Stomach smooth muscle (tissue), 2 donors: Measurements from ENCODE around the gene BIK.

Experiments
- H3K27ac ChIP-seq: one replicate; pipeline ENCODE4 v1.7.0; 2013; ENCODE audit warnings: mild to moderate bottlenecking, low read length, inconsistent platforms
- H3K27me3 ChIP-seq, 2 donors: one replicate each; pipeline ENCODE4 v1.7.0; 2013; ENCODE audit warnings: low read length in 2 of 2; ENCODE audit not compliant: insufficient read depth in 2 of 2, control insufficient read depth in 1 of 2
- H3K36me3 ChIP-seq, 2 donors: one replicate each; pipeline ENCODE4 v1.7.0; 2013; ENCODE audit warnings: low read length in 2 of 2; ENCODE audit not compliant: control insufficient read depth in 2 of 2, insufficient read depth in 2 of 2
- H3K4me1 ChIP-seq: one replicate; pipeline ENCODE4 v1.7.0; 2013; ENCODE audit warnings: low read length; ENCODE audit not compliant: control insufficient read depth, insufficient read depth
- H3K4me3 ChIP-seq, 2 donors: one replicate each; pipeline ENCODE4 v1.7.0; 2013; ENCODE audit warnings: low read length in 2 of 2
- H3K9ac ChIP-seq, 2 donors: one replicate each; pipeline ENCODE4 v1.7.0; 2013; ENCODE audit warnings: low read length in 2 of 2, mild to moderate bottlenecking in 1 of 2
- H3K9me3 ChIP-seq, 2 donors: one replicate each; pipeline ENCODE4 v1.7.0; 2013; ENCODE audit warnings: low read length in 2 of 2; ENCODE audit not compliant: control insufficient read depth in 2 of 2
- donor health status: healthy.
- donor health status: Pancreatic carcinoma.

The BIK gene

GRCh38 chr22:43126501-43127165 is 16.1 kb downstream of the BIK start:
- no peaks in the 10 kb centered on the region for H3K27me3 ChIP-seq
- H3K4me3 ChIP-seq = no peak overlapping the region
- no peak overlapping the region for H3K9ac ChIP-seq
- peaks cover 3% of the 10 kb centered on the region for H3K4me1 ChIP-seq
- H3K9me3 ChIP-seq = no peaks in the 10 kb centered on the region
- H3K27ac ChIP-seq = no peak overlapping the region
- H3K36me3 ChIP-seq = no peaks in the 10 kb centered on the region

GRCh38 chr22:43127166-43127908 is 16.8 kb downstream of the BIK start:
- H3K36me3 ChIP-seq = peaks cover 1 to 3% of the 10 kb centered on the region in 2 donors
- no peaks in the 10 kb centered on the region for H3K9me3 ChIP-seq
- H3K4me3 ChIP-seq = no peak overlapping the region
- H3K27me3 ChIP-seq = no peaks in the 10 kb centered on the region
- no peak overlapping the region for H3K27ac ChIP-seq
- peaks cover 6% of the 10 kb centered on the region for H3K4me1 ChIP-seq
- no peak overlapping the region for H3K9ac ChIP-seq

- Histone ChIP-seq H3K4me3 (no peak overlapping the region), H3K27me3 (no peaks in the 10 kb centered on the region), H3K36me3 (peaks cover 3 to 4% of the 10 kb centered on the region in 2 donors), H3K9ac (no peak overlapping the region), H3K9me3 (no peaks in the 10 kb centered on the region), H3K4me1 (peaks cover 6% of the 10 kb centered on the region), H3K27ac (no peak overlapping the region)
These were observed 17.6 kb downstream of the BIK start for GRCh38 chr22:43128116-43128515.

GRCh38 chr22:43128928-43129424 is 18.4 kb downstream of the BIK start:
- Histone ChIP-seq H3K9ac (no peak overlapping the region), H3K4me1 (peaks cover 6% of the 10 kb centered on the region), H3K36me3 (peaks cover 3 to 6% of the 10 kb centered on the region in 2 donors), H3K27ac (no peak overlapping the region), H3K9me3 (no peaks in the 10 kb centered on the region), H3K4me3 (no peak overlapping the region), H3K27me3 (no peaks in the 10 kb centered on the region)

GRCh38 chr22:43129426-43130425 is 19.2 kb downstream of the BIK start:
- Histone ChIP-seq H3K9ac (no peak overlapping the region), H3K36me3 (peaks cover 6 to 10% of the 10 kb centered on the region in 2 donors), H3K9me3 (peaks cover 0 to 2% of the 10 kb centered on the region in 2 donors), H3K4me1 (peaks cover 6% of the 10 kb centered on the region), H3K27ac (no peak overlapping the region), H3K4me3 (no peak overlapping the region), H3K27me3 (no peaks in the 10 kb centered on the region)

GRCh38 chr22:43131773-43132501 is 21.4 kb downstream of the BIK start:
- no peak overlapping the region for H3K27ac ChIP-seq
- peaks cover 6% of the 10 kb centered on the region for H3K4me1 ChIP-seq
- H3K27me3 ChIP-seq = no peaks in the 10 kb centered on the region
- no peak overlapping the region for H3K9ac ChIP-seq
- H3K36me3 ChIP-seq = peaks cover 20 to 21% of the 10 kb centered on the region in 2 donors
- peaks cover 0 to 3% of the 10 kb centered on the region in 2 donors for H3K9me3 ChIP-seq
- H3K4me3 ChIP-seq = no peak overlapping the region

GRCh38 chr22:43133401-43133800 is 22.9 kb downstream of the BIK start:
- Histone ChIP-seq H3K9me3 (peaks cover 0 to 3% of the 10 kb centered on the region in 2 donors), H3K9ac (no peak overlapping the region), H3K4me3 (no peak overlapping the region), H3K27ac (no peak overlapping the region), H3K36me3 (peaks cover 26 to 31% of the 10 kb centered on the region in 2 donors), H3K27me3 (no peaks in the 10 kb centered on the region), H3K4me1 (peaks cover 6% of the 10 kb centered on the region)

GRCh38 chr22:43134553-43134952 is 24.0 kb downstream of the BIK start:
- Histone ChIP-seq H3K27me3 (no peaks in the 10 kb centered on the region), H3K4me1 (peaks cover 6% of the 10 kb centered on the region), H3K9me3 (peaks cover 0 to 3% of the 10 kb centered on the region in 2 donors), H3K27ac (no peak overlapping the region), H3K36me3 (peaks cover 28 to 39% of the 10 kb centered on the region in 2 donors), H3K4me3 (no peak overlapping the region), H3K9ac (no peak overlapping the region)

GRCh38 chr22:43135565-43135964 is 25.0 kb downstream of the BIK start:
- Histone ChIP-seq H3K36me3 (peaks cover 35 to 49% of the 10 kb centered on the region in 2 donors), H3K27ac (no peak overlapping the region), H3K4me1 (peaks cover 6% of the 10 kb centered on the region), H3K27me3 (no peaks in the 10 kb centered on the region), H3K9me3 (peaks cover 0 to 3% of the 10 kb centered on the region in 2 donors), H3K4me3 (no peak overlapping the region), H3K9ac (no peak overlapping the region)

GRCh38 chr22:43136255-43136654 is 25.7 kb downstream of the BIK start:
- no peak overlapping the region for H3K4me3 ChIP-seq
- H3K4me1 ChIP-seq = peaks cover 12% of the 10 kb centered on the region
- H3K27ac ChIP-seq = no peak overlapping the region
- no peak overlapping the region for H3K9ac ChIP-seq
- H3K36me3 ChIP-seq = peaks cover 40 to 49% of the 10 kb centered on the region in 2 donors
- no peaks in the 10 kb centered on the region for H3K27me3 ChIP-seq
- H3K9me3 ChIP-seq = peaks cover 0 to 3% of the 10 kb centered on the region in 2 donors
